Upper lobe of left lung (tissue), 4 donors: ENCODE measurements around the gene SERPINB10.

Experiments used
- CTCF ChIP-seq, 6 experiments: fragments of 450-650 bp in 4 of 6; fragments of 200-600 bp in 2 of 6; sonication (generic) in 2 of 6; IDR thresholded peaks; one replicate each; pipeline ENCODE4 v1.5.1; 2016 to 2019; ENCODE audit warnings: antibody characterized with exemption in 6 of 6
- EP300 ChIP-seq, 4 donors: sonication (generic); formaldehyde crosslinking; IDR thresholded peaks; one replicate each; pipeline ENCODE4 v1.5.1; 2017; ENCODE audit warnings: antibody characterized with exemption in 4 of 4, control low read depth in 2 of 4
- POLR2A ChIP-seq, 4 donors: fragments of 450-650 bp; IDR thresholded peaks; one replicate each; pipeline ENCODE4 v1.5.1; 2016 to 2017; ENCODE audit warnings: antibody characterized with exemption in 4 of 4, mild to moderate bottlenecking in 2 of 4

GRCh38 chr18:63879709-63880108, 28.0 kb upstream of the SERPINB10 start:
- TF ChIP-seq CTCF (IDR thresholded peaks at IDR 0.05): no peak
- TF ChIP-seq POLR2A (IDR thresholded peaks at IDR 0.05): no peak
- no peak for TF ChIP-seq EP300 (IDR thresholded peaks at IDR 0.05)
